Fibroblast of the conjunctiva (primary cell): ENCODE results near the gene ALDH3B1.

Source experiments
- DNase-seq: peaks from one replicate; pipeline ENCODE4 v3.0.0-alpha.2; 2010; ENCODE audit warnings: low read depth

ALDH3B1 gene

GRCh38 chr11:68031144-68031464 is 21.0 kb downstream of the ALDH3B1 start:
- DNase-seq, result no peak

DNA sequence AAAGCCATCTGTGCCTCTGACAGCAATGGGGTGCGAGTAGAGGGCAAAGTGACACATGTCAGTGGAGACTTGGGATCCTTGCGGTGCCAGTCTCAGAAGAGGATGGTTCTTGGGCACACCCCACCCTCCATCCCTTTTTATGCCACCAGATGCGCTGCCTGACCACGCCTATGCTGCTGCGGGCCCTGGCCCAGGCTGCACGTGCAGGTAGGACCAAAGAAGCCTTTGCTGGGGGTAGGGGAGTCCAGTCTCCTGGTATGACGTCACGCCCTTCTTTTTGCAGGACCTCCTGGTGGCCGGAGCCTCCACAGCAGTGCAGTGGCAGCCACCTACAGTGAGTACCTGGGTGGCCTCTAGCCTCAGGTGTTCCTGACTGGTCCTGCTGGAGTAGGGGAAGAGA is 21.9 kb downstream of the ALDH3B1 start:
- DNase-seq, result no peak

- DNase-seq, result no peak
These were observed 23.0 kb downstream of the ALDH3B1 start for GRCh38 chr11:68032997-68033707.

DNA sequence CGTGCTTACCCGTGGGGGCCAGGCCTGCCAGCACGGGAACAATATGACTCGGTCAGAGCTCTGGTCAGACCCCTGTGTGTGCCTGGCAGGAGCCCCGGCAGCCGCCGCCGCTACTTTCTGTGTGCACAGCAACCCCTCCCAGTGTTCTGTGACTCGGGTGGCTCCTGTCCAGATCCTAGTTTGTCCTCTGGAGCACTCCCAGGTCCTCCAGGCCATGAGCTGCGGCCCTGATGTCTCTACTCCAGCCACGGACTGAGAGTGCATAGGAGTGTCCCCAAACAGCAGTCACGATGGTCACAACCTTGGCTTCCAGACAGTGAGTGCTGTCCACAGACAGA is 23.6 kb downstream of the ALDH3B1 start:
- no peak for DNase-seq

DNA sequence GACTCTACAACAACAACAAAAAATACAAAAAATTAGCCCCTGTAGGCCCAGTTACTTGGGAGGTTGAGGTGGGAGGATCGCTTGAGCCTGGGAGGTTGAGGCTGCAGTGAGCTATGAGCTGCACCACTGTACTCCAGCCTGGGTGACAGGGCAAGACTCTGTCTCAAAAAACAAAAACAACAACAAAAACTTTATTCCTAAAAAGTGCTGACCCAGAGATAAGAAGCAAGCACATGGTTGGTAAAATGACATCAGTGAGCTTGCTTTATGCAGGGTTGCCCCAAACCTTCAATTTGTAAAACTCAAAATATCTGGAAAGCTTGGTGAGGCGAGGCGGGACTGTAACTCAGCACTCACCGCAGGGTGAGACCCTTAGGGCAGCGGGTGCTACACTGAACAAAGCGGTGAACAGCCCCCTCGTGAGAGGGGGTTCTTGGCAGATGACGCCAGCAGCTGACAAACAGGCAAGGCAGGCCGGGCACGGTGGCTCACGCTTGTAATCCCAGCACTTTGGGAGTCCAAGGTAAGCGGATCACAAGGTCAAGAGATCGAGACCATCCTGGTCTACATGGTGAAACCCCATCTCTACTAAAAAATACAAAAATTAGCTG is 25.2 kb downstream of the ALDH3B1 start:
- DNase-seq, result no peak

- no peak for DNase-seq
These were observed 26.1 kb downstream of the ALDH3B1 start for GRCh38 chr11:68036141-68036716.

- DNase-seq, result no peak
These were observed 26.7 kb downstream of the ALDH3B1 start for GRCh38 chr11:68036717-68037239.

- DNase-seq, result no peak
These were observed 27.5 kb downstream of the ALDH3B1 start for GRCh38 chr11:68037411-68038225.

DNA sequence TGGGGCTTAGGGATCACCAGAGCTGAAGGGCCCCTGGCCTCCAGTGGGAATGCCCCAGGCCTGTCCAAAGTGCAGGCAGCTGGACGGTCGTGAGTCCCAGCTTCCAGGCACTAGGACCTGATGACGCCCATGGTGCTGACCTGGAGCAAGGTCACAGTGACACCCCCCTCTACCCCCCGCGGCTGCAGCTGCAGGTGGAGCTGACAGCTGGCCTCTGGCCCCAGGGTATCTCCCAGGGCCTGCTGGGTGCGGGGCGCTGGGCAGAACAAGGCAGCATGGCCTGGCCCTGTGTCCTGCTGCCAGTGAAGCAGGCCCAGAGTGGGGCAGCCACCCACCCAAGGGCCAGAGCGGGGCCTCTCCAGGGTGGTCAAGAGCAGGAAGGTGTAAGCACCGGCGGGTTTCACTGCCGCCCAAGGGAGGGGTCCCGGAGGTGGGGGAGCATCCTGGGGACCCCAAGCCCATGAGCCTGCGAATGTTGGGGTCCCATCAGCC is 28.1 kb downstream of the ALDH3B1 start:
- DNase-seq, result no peak

DNA sequence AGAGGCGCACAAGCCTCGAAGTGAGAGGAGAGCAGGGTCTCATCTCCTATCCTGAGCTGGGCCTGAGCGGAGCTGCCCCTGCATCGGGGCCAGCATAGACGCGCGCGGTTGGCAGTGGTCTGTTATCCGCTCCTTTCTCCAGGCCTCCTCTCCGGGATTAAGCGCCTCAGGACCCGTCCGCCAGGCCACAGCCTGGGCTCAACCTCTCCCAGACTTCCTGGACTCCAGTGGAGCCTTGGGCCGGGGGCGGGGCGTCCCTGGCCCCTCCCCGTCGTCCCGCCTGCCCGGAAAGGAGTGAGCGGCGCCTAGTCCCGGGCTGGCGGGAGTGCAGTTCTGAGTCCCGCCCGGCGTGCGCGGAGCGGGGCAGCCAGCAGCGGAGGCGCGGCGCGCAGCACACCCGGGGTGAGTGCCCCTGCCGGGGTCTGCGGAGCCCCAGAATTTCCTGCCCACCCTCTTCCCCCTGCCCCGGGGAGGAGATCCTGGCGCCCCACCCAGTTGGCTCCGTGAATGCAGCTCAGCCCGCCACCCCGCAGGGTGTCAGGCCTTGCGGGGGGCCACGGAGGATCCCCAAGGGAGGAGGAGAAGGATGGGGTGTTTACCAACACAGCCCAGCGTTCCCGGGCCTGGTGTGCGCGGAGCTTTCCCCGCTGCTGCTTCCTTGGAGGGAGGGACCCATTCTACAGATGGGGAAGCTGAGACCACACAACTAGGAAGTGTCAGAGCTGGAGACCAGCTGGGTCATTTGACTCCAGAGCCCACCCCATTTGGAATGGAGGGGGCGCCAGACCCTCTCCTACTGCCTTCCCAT is 28.8 kb downstream of the ALDH3B1 start, which contains the start of gene TCIRG1:
TCIRG1 (plus strand) TSS at position 308 of the 808 bp plus-strand sequence. CDS start 2,247 bp downstream, outside the sequence.
- peak; percentile 59 for DNase-seq

GRCh38 chr11:68039526-68040086 is 29.5 kb downstream of the ALDH3B1 start:
- no peak for DNase-seq

DNA sequence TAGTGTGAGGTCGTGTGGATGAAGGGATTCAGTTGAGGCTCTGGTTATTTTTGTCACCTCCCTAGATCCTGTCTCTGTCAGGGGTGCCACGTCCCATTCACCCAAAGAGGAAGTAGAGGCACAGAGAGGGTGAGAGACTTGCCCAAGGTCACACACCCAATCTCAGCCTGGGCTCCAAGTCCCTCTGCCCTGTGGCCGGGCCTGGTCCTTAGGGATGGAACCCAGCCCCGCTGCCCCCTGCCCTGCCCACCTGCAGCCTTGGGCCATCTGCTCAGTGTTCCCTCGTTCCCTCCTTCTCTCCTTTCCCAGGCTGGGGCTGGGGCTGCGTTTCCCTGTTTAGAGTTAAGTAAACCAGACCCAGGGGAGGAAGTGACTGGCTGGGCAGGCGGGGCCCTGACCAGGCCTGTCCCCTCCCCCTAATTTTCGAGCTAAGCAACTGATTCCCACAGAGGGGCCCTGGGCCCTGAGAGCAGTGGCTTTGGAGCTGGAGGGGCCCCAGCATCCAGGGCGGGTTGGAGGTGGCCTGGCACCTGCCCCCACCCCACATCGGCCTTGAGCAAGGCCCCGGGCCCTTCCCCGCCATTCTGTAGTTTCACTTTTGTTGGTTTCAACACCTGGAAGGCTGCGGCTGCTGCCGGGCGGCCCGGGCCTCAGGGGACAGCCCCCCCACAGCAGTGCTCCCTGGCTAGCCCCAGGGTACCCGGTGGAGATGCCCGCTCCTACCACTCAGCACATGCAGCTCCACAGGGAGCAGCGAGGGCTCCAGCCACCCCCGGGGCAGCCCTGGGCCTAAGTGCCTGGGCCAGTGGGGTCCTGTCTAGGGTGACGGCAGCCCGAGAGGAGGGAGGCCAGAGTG is 30.2 kb downstream of the ALDH3B1 start:
- DNase-seq, result no peak

- DNase-seq, result no peak
These were observed 30.9 kb downstream of the ALDH3B1 start for GRCh38 chr11:68040957-68041591.

DNA sequence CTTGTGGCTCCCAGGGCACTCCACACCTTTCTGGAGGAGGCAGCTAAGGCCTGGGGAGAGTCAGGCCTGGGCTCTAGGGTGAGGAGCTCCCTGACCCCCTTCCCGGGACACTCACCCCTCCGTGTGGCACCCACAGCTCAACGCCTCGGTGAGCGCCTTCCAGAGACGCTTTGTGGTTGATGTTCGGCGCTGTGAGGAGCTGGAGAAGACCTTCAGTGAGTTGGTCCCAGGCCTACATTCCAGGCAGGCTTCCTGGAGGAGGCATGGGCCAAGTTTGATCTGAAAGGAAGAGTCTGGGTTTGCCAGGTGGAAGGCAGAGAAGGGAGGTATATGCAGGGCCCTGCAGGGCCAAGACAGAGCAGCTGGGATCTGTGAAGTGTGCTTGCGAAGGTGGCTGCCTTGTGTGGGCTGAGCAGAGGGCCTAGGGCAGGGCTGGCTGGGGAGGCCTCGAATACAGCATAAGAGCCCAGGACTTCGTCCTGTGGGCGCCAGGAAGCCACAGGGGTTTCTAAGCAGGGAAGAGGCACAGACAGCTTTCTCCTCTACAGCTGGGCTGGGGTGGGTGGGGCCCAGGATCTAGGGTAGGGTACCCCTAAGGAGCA is 31.6 kb downstream of the ALDH3B1 start:
- no peak for DNase-seq

- no peak for DNase-seq
These were observed 32.3 kb downstream of the ALDH3B1 start for GRCh38 chr11:68042219-68043028.

GRCh38 chr11:68043029-68043348 is 32.9 kb downstream of the ALDH3B1 start:
- no peak for DNase-seq

DNA sequence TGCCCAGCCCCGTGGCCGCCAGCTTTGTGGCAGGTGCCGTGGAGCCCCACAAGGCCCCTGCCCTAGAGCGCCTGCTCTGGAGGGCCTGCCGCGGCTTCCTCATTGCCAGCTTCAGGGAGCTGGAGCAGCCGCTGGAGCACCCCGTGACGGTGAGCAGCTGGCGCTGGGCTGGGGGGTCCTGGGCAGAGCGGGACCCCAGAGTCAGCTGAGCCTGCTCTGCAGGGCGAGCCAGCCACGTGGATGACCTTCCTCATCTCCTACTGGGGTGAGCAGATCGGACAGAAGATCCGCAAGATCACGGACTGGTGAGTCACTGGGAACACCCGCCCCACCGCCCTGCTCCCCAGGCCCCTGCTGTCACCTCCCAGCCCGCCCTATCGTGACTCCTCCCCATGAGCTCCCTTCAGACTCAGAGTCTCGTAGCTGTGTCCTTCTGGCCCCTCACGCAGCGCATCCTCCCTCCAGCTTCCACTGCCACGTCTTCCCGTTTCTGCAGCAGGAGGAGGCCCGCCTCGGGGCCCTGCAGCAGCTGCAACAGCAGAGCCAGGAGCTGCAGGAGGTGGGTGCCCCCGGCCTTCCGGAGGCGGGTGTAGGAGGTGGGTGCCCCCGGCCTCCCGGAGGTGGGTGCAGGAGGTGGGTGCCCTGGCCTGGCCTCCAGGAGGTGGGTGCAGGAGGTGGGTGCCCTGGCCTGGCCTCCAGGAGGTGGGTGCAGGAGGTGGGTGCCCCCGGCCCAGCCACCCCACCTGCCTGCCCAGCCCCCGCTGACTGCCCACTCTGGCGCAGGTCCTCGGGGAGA is 33.4 kb downstream of the ALDH3B1 start:
- peak; percentile 51 for DNase-seq
